Adrenal gland (tissue), 5 donors: ENCODE data around the gene CHID1.

Source experiments
- POLR2A ChIP-seq, 2 donors: fragments of 450-650 bp; IDR thresholded peaks; one replicate each; pipeline ENCODE4 v1.6.1; 2017; ENCODE audit warnings: antibody characterized with exemption in 2 of 2, mild to moderate bottlenecking in 2 of 2, moderate library complexity in 1 of 2
- TF ChIP-seq, protein P1 (sequence below), 6 experiments: fragments of 450-650 bp in 4 of 6; fragments of 200-600 bp in 2 of 6; sonication (generic) in 1 of 6; IDR thresholded peaks; 1 replicate in 5 of 6; 2 replicates in 1 of 6; pipeline versions ENCODE4 v1.5.1 to v1.8.0; 2016 to 2021; ENCODE audit warnings: antibody characterized with exemption in 6 of 6, mild to moderate bottlenecking in 2 of 6, moderate library complexity in 1 of 6
- donor health status: DM: no; HTN: no; CAD: no.

DNA sequence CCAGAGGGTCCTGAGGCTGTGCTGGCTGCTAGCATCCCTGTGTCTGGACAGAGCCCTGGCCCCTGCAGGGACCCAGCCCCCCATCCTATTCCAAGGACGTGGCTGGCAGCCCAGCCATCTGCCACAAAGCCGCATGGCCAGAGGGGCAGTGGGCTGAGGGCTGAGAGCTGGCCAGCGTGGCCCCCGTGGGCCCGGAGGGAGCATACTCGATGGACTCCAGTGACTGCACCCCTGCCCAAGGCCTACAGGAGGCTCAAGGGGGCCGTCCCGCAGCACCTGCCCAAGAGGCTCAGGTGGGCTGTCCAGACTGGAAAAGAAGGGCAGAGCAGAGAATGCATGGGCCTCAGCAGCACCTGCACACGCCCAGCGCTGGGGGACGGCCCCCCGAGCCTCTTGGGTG lies 54.8 kb downstream of the CHID1 start:
- TF ChIP-seq, protein P1, sequence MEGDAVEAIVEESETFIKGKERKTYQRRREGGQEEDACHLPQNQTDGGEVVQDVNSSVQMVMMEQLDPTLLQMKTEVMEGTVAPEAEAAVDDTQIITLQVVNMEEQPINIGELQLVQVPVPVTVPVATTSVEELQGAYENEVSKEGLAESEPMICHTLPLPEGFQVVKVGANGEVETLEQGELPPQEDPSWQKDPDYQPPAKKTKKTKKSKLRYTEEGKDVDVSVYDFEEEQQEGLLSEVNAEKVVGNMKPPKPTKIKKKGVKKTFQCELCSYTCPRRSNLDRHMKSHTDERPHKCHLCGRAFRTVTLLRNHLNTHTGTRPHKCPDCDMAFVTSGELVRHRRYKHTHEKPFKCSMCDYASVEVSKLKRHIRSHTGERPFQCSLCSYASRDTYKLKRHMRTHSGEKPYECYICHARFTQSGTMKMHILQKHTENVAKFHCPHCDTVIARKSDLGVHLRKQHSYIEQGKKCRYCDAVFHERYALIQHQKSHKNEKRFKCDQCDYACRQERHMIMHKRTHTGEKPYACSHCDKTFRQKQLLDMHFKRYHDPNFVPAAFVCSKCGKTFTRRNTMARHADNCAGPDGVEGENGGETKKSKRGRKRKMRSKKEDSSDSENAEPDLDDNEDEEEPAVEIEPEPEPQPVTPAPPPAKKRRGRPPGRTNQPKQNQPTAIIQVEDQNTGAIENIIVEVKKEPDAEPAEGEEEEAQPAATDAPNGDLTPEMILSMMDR (IDR thresholded peaks at IDR 0.05) = no peak
- no peak for TF ChIP-seq POLR2A (IDR thresholded peaks at IDR 0.05)
